Fibroblast of lung (primary cell): Measurements from ENCODE around the gene BPGM. TPM values are rescaled to one million over a fixed set of nuclear protein-coding genes. Genes with fewer than 3 reads are reported as not detected.
A peak's percentile ranks its signal among the peaks of the same experiment; 100 is the strongest.
"Not testable (repeated sequence)": the region's sequence is repeated elsewhere in the genome, so short reads cannot be mapped to it uniquely, and the experiment has no call there.

Source experiments
- DNase-seq, 2 donors: peaks; one replicate each; pipeline versions ENCODE4 v3.0.0 to v3.0.0-alpha.2; 2010; ENCODE audit warnings: low read depth in 2 of 2
- H2AFZ ChIP-seq: 2 replicates; pipeline ENCODE4 v1.5.1; 2012; ENCODE audit warnings: low read length, control low read depth, inconsistent platforms
- H3K27ac ChIP-seq: 2 replicates; pipeline ENCODE4 v1.5.1; 2011; ENCODE audit warnings: low read length, control low read depth; ENCODE audit not compliant: insufficient read depth
- H3K27me3 ChIP-seq: 2 replicates; pipeline ENCODE4 v1.5.1; 2011; ENCODE audit warnings: mild to moderate bottlenecking, low read length; ENCODE audit not compliant: control insufficient read depth, insufficient read depth
- H3K36me3 ChIP-seq: 2 replicates; pipeline ENCODE4 v1.5.1; 2011; ENCODE audit warnings: low read length; ENCODE audit not compliant: control insufficient read depth, insufficient read depth
- H3K4me1 ChIP-seq: 2 replicates; pipeline ENCODE4 v1.5.1; 2011; ENCODE audit warnings: low read length; ENCODE audit not compliant: control insufficient read depth, insufficient read depth; ENCODE audit errors: extremely low read depth
- H3K4me2 ChIP-seq: 2 replicates; pipeline ENCODE4 v1.5.1; 2011; ENCODE audit warnings: low read length, control low read depth; ENCODE audit not compliant: insufficient read depth; ENCODE audit errors: extremely low read depth
- H3K4me3 ChIP-seq, 4 experiments: fragments of 200-600 bp in 1 of 4; sonication (generic) in 1 of 4; replicated peaks in 1 of 4; 2 replicates each; pipeline ENCODE4 v1.5.1; 2011 to 2016; ENCODE audit warnings: low read length in 4 of 4, low read depth in 3 of 4, mild to moderate bottlenecking in 3 of 4, control low read depth in 2 of 4, inconsistent platforms in 1 of 4, mixed read lengths in 1 of 4; ENCODE audit not compliant: insufficient read depth in 1 of 4; ENCODE audit errors: control extremely low read depth in 1 of 4
- H3K79me2 ChIP-seq: 2 replicates; pipeline ENCODE4 v1.5.1; 2012; ENCODE audit warnings: mild to moderate bottlenecking, low read length, inconsistent platforms; ENCODE audit not compliant: control insufficient read depth, insufficient read depth
- H3K9ac ChIP-seq: 2 replicates; pipeline ENCODE4 v1.5.1; 2011; ENCODE audit warnings: mild to moderate bottlenecking, low read length, control low read depth; ENCODE audit not compliant: insufficient read depth
- H3K9me3 ChIP-seq: 2 replicates; pipeline ENCODE4 v1.5.1; 2012; ENCODE audit warnings: low read depth, low read length; ENCODE audit not compliant: control insufficient read depth, insufficient read depth
- H4K20me1 ChIP-seq: 2 replicates; pipeline ENCODE4 v1.5.1; 2011; ENCODE audit warnings: low read length; ENCODE audit not compliant: control insufficient read depth, insufficient read depth; ENCODE audit errors: extremely low read depth
- EZH2 ChIP-seq: IDR thresholded peaks from 2 replicates; pipeline ENCODE4 v1.5.1; 2012; ENCODE audit warnings: low read length, control low read depth, mild to moderate bottlenecking; ENCODE audit errors: missing control alignments
- polyA plus RNA-seq, 2 donors: library from polyadenylated mRNA; depleted of rRNA in 1 of 2; stranded (reverse) in 1 of 2; unstranded in 1 of 2; fragments of >200 nt; gene quantifications; 2 replicates each; pipeline ENCODE4 v1.2.1, GENCODE V29; 2011 to 2012; ENCODE audit warnings: missing spikeins in 1 of 2
- total RNA-seq: library from RNA; depleted of rRNA; stranded (reverse); fragments of >200 nt; gene quantifications from 2 replicates; pipeline ENCODE4 v1.2.1, GENCODE V29; 2014
- TF ChIP-seq, protein P1 (sequence below), 2 donors: IDR thresholded peaks in 1 of 2; conservative IDR thresholded peaks in 1 of 2; 1 replicate in 1 of 2; 2 replicates in 1 of 2; pipeline ENCODE4 v1.5.1; 2011 to 2012; ENCODE audit warnings: low read length in 2 of 2, control low read depth in 1 of 2, inconsistent platforms in 1 of 2, low read depth in 1 of 2, mild to moderate bottlenecking in 1 of 2

The BPGM gene
- total and polyA plus RNA-seq, 2 donors (not counting 1 experiment from before 2014, with no cell fraction given) = 25.8 to 29.7 TPM

- Histone ChIP-seq H3K27ac (no peak overlapping the region), H4K20me1 (no peaks in the 10 kb centered on the region), H3K79me2 (peaks cover 1% of the 10 kb centered on the region), H3K9ac (no peak overlapping the region), H3K4me1 (peaks cover 11% of the 10 kb centered on the region), H3K9me3 (no peaks in the 10 kb centered on the region), H2AFZ (no peak overlapping the region), H3K36me3 (no peaks in the 10 kb centered on the region), H3K4me2 (no peak overlapping the region), H3K4me3 (no peak overlapping the region), H3K27me3 (no peaks in the 10 kb centered on the region)
- DNase-seq = peak; percentile 50 to 93
- no peak for TF ChIP-seq EZH2
- TF ChIP-seq, protein P1, sequence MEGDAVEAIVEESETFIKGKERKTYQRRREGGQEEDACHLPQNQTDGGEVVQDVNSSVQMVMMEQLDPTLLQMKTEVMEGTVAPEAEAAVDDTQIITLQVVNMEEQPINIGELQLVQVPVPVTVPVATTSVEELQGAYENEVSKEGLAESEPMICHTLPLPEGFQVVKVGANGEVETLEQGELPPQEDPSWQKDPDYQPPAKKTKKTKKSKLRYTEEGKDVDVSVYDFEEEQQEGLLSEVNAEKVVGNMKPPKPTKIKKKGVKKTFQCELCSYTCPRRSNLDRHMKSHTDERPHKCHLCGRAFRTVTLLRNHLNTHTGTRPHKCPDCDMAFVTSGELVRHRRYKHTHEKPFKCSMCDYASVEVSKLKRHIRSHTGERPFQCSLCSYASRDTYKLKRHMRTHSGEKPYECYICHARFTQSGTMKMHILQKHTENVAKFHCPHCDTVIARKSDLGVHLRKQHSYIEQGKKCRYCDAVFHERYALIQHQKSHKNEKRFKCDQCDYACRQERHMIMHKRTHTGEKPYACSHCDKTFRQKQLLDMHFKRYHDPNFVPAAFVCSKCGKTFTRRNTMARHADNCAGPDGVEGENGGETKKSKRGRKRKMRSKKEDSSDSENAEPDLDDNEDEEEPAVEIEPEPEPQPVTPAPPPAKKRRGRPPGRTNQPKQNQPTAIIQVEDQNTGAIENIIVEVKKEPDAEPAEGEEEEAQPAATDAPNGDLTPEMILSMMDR (conservative IDR thresholded peaks at IDR 0.05 in 1 of 2, IDR thresholded peaks at IDR 0.05 in 1 of 2; ENCODE audit: low read depth in 1 of 2, low read length in 2 of 2) = no peak
Observed at GRCh38 chr7:134660961-134661376, 14.3 kb downstream of the BPGM start.

- Histone ChIP-seq H4K20me1 (no peaks in the 10 kb centered on the region), H3K4me2 (no peak overlapping the region), H3K9me3 (no peaks in the 10 kb centered on the region), H2AFZ (no peak overlapping the region), H3K79me2 (peaks cover 1% of the 10 kb centered on the region), H3K27me3 (no peaks in the 10 kb centered on the region), H3K36me3 (no peaks in the 10 kb centered on the region), H3K4me1 (peaks cover 11% of the 10 kb centered on the region), H3K4me3 (no peak overlapping the region), H3K27ac (no peak overlapping the region), H3K9ac (no peak overlapping the region)
- TF ChIP-seq, protein P1 (conservative IDR thresholded peaks at IDR 0.05 in 1 of 2, IDR thresholded peaks at IDR 0.05 in 1 of 2; ENCODE audit: low read depth in 1 of 2, low read length in 2 of 2) = no peak
- no peak for TF ChIP-seq EZH2
- DNase-seq = peak in 1 of 2 donors; percentile 44
Observed at GRCh38 chr7:134662166-134662870, 15.7 kb downstream of the BPGM start.

DNA sequence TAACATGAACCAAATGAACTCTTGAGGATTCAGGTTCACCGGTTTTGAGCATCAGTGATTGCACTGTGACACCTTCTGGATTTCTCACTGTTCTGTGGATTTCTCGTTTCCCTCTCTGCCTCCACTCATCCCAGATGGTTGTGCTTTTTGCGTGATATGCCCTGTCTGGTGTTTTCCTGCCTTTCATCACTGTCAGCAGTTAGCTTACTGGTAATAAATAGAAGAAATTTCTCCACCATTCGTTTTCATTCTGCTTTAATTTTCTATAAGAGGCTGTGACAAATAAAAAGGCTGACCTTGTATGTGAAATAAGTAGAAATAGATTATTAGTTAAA is 16.2 kb downstream of the BPGM start:
- no peak overlapping the region for H3K9ac ChIP-seq
- H3K9me3 ChIP-seq = no peaks in the 10 kb centered on the region
- H3K36me3 ChIP-seq = no peaks in the 10 kb centered on the region
- peaks cover 11% of the 10 kb centered on the region for H3K4me1 ChIP-seq
- no peak overlapping the region for H3K4me2 ChIP-seq
- H4K20me1 ChIP-seq = no peaks in the 10 kb centered on the region
- no peak for DNase-seq
- no peak overlapping the region for H3K4me3 ChIP-seq
- H3K79me2 ChIP-seq = peaks cover 1% of the 10 kb centered on the region
- H2AFZ ChIP-seq = no peak overlapping the region
- no peak overlapping the region for H3K27ac ChIP-seq
- no peaks in the 10 kb centered on the region for H3K27me3 ChIP-seq
- TF ChIP-seq, protein P1 (conservative IDR thresholded peaks at IDR 0.05 in 1 of 2, IDR thresholded peaks at IDR 0.05 in 1 of 2; ENCODE audit: low read depth in 1 of 2, low read length in 2 of 2) = no peak
- no peak for TF ChIP-seq EZH2

GRCh38 chr7:134665045-134665444 is 18.4 kb downstream of the BPGM start:
- H3K4me3 ChIP-seq, H2AFZ ChIP-seq, H3K79me2 ChIP-seq, H3K9ac ChIP-seq, H3K27ac ChIP-seq, DNase-seq, H3K36me3 ChIP-seq, H4K20me1 ChIP-seq, H3K27me3 ChIP-seq, H3K4me2 ChIP-seq, H3K9me3 ChIP-seq: not testable (repeated sequence)
- H3K4me1 ChIP-seq = peaks cover 13% of the 10 kb centered on the region
